ENCODE results near the gene NT5E. TPM values are rescaled to one million over a fixed set of nuclear protein-coding genes. Genes with fewer than 3 reads are reported as not detected.

Gene NT5E
- total and polyA plus RNA-seq, 2 of the 13 experiments (the other 11 are each of a cell fraction or from before 2014, with no cell fraction given) = 9.5 to 33.0 TPM

DNA sequence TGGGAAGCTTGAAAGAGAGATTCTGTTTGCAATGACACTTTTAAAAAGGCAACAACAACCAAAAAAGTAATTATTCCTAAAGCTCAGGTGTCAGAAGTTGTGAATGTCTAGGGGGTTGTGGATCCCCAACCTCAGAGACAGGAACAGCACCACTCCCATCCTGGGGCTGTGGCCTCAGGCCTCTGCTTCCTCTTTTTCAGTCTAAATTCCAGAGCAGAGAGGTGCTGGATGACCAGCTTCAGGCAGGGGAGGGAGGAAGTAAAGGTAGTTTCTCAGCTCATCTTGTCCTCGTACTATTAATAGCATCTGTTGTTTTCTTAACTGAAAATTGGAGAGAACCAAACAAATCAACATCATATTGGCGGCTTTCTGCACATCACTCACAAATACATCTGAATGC lies 8.3 kb downstream of the NT5E start (continued):
- no peak for TF ChIP-seq ZNF17 (CRISPR knock-in tag; IDR thresholded peaks at IDR 0.05)
- no peak for TF ChIP-seq ZNF674 (CRISPR knock-in tag; IDR thresholded peaks at IDR 0.05; ENCODE audit: low read depth)
- TF ChIP-seq RBFOX2 (IDR thresholded peaks at IDR 0.05; ENCODE audit: low read depth, low read length) = no peak

DNA sequence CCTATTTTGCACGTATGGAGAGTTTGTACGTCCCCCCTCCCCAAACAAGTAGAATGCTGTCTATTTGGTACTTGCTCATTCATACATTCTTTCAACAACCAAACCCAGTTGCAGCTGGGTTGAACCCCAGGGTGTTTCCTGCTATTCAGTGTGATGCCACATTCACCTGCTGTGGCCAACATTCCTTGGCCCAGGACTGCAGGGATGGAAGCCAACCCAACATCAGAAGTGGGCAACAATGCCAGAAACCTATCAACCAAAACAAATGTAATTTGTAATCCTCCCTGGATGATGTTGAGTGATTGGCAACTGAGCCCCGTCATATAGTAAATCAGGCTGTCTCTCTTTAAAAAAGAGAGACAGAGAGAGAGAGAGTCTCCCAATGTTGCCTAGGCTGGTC lies 8.9 kb downstream of the NT5E start:
- no peak for TF ChIP-seq ZNF234 (CRISPR knock-in tag; conservative IDR thresholded peaks at IDR 0.05)
- TF ChIP-seq POLR2G (IDR thresholded peaks at IDR 0.05; ENCODE audit: low read depth, low read length) = no peak
- no peak for TF ChIP-seq ZNF703 (CRISPR knock-in tag; IDR thresholded peaks at IDR 0.05; ENCODE audit: borderline replicate concordance)
- TF ChIP-seq ZNF839 (CRISPR knock-in tag; IDR thresholded peaks at IDR 0.05; ENCODE audit: borderline replicate concordance) = no peak
- TF ChIP-seq ZNF672 (CRISPR knock-in tag; IDR thresholded peaks at IDR 0.05) = no peak
- no peak for TF ChIP-seq AGO2 (optimal IDR thresholded peaks at IDR 0.05; ENCODE audit: low read depth, low read length)
- no peak for TF ChIP-seq TGIF2 (CRISPR knock-in tag; IDR thresholded peaks at IDR 0.05)
- no peak for TF ChIP-seq HDAC6 (IDR thresholded peaks at IDR 0.05; ENCODE audit: low read depth, low read length)
- no peak for TF ChIP-seq SALL2 (CRISPR knock-in tag; IDR thresholded peaks at IDR 0.05)
- no peak for TF ChIP-seq TAF15 (IDR thresholded peaks at IDR 0.05; ENCODE audit: low read depth, low read length, poor library complexity, severe bottlenecking)
- TF ChIP-seq, protein P1, sequence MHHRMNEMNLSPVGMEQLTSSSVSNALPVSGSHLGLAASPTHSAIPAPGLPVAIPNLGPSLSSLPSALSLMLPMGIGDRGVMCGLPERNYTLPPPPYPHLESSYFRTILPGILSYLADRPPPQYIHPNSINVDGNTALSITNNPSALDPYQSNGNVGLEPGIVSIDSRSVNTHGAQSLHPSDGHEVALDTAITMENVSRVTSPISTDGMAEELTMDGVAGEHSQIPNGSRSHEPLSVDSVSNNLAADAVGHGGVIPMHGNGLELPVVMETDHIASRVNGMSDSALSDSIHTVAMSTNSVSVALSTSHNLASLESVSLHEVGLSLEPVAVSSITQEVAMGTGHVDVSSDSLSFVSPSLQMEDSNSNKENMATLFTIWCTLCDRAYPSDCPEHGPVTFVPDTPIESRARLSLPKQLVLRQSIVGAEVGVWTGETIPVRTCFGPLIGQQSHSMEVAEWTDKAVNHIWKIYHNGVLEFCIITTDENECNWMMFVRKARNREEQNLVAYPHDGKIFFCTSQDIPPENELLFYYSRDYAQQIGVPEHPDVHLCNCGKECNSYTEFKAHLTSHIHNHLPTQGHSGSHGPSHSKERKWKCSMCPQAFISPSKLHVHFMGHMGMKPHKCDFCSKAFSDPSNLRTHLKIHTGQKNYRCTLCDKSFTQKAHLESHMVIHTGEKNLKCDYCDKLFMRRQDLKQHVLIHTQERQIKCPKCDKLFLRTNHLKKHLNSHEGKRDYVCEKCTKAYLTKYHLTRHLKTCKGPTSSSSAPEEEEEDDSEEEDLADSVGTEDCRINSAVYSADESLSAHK (CRISPR knock-in tag; IDR thresholded peaks at IDR 0.05; ENCODE audit: borderline replicate concordance) = no peak
- TF ChIP-seq ZNF775 (CRISPR knock-in tag; IDR thresholded peaks at IDR 0.05; ENCODE audit: borderline replicate concordance) = no peak
- no peak for TF ChIP-seq ZNF138 (CRISPR knock-in tag; IDR thresholded peaks at IDR 0.05; ENCODE audit: low read depth)
- Histone ChIP-seq H3K79me2 (ENCODE audit: insufficient read depth, low read length) (peaks cover 13% of the 10 kb centered on the region), H3K4me3 (replicated peaks in 1 of 3; ENCODE audit: insufficient read depth in 1 of 3, low read depth in 2 of 3, low read length in 3 of 3) (no peak overlapping the region), H3K27me3 (ENCODE audit: control insufficient read depth in 1 of 2, insufficient read depth in 2 of 2, low read length in 2 of 2) (no peaks in the 10 kb centered on the region), H3K4me1 (ENCODE audit: insufficient read depth, low read length) (peaks cover 76% of the 10 kb centered on the region), H3K36me3 (replicated peaks in 1 of 2; ENCODE audit: control insufficient read depth in 1 of 2, insufficient read depth in 2 of 2, low read length in 2 of 2) (peaks cover 0 to 3% of the 10 kb centered on the region in 2 experiments; a peak in 2 of 5 replicates), H3K4me2 (ENCODE audit: low read depth, low read length) (no peak overlapping the region), H4K20me1 (ENCODE audit: insufficient read depth, low read length) (no peaks in the 10 kb centered on the region), H3K9me3 (ENCODE audit: low read length) (no peaks in the 10 kb centered on the region), H3K9ac (ENCODE audit: insufficient read depth, low read depth, low read length) (no peak overlapping the region), H3K27ac (ENCODE audit: extremely low read length, insufficient read depth, low read length) (no peak overlapping the region), H2AFZ (ENCODE audit: low read length) (no peak overlapping the region)
- WGBS (ENCODE audit: low lambda C conversion rate) = 96% methylated on average over 3 of the region's 3 CpGs
- in situ Hi-C loops (cut with HindIII; ENCODE audit: extremely low pct_ligation_motif_present, low pct_unique_long_range_greater_than_20kb) (no loop called here), intact Hi-C loops (cut with micrococcal nuclease; ENCODE audit: unreplicated experiment) (no loop called here)
- no peak for DNase-seq (ENCODE audit: low spot score)
- BruUV-seq (replicated peaks) = no TSS peak
- ChIA-PET POLR2A (no interaction called here), CTCF (ENCODE audit: low intra/inter-chr PET ratio, low total read pairs) (no interaction called here)
- no peak for FAIRE-seq
- ATAC-seq = no peak

Data from HepG2 (cell line).